ENCODE measurements around the gene HSCB.
A peak's percentile ranks its signal among the peaks of the same experiment; 100 is the strongest.

HSCB gene

DNA sequence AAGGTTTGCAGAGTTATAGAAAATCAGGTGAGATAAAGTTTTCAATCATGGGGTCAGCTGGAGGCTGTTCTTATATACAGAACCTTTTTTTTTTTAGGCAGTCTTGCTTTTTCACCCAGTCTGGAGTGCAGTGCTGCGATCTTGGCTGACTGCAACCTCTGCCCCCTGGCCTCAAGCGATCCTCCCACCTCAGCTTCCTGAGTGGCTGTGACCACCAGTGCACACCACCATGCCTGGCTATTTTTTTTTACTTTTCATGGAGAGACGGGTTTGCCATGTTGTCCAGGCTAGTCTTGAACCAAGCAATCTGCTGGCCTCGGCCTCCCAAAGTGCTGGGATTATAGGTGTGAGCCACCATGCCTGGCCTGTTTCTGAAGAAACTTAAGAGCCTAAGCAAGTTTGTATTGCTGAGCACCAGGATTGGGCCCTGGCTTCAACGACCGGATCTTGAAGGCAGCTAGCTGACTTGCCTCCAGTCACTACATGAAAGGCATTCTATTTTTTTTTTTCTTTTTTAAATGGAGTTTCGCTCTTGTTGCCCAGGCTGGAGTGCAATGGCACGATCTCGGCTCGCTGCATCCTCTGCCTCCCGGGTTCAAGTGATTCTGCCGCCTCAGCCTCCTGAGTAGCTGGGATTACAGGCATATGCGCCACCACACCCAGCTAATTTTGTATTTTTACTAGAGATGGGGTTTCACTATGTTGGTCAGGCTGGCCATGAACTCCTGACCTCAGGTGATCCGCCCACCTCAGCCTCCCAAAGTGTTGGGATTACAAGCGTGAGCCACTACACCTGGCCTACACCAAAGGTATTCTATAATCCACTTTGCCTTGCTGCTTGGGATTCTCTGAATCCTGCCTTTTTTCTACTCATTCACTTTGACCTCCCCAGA lies 50.9 kb downstream of the HSCB start:
- no peak overlapping the region for H3K4me3 ChIP-seq (ENCODE audit: low read length)
- TF ChIP-seq, protein P1, sequence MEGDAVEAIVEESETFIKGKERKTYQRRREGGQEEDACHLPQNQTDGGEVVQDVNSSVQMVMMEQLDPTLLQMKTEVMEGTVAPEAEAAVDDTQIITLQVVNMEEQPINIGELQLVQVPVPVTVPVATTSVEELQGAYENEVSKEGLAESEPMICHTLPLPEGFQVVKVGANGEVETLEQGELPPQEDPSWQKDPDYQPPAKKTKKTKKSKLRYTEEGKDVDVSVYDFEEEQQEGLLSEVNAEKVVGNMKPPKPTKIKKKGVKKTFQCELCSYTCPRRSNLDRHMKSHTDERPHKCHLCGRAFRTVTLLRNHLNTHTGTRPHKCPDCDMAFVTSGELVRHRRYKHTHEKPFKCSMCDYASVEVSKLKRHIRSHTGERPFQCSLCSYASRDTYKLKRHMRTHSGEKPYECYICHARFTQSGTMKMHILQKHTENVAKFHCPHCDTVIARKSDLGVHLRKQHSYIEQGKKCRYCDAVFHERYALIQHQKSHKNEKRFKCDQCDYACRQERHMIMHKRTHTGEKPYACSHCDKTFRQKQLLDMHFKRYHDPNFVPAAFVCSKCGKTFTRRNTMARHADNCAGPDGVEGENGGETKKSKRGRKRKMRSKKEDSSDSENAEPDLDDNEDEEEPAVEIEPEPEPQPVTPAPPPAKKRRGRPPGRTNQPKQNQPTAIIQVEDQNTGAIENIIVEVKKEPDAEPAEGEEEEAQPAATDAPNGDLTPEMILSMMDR (conservative IDR thresholded peaks at IDR 0.05; ENCODE audit: low read length), result no peak
- no peak for DNase-seq (ENCODE audit: low read depth)

DNA sequence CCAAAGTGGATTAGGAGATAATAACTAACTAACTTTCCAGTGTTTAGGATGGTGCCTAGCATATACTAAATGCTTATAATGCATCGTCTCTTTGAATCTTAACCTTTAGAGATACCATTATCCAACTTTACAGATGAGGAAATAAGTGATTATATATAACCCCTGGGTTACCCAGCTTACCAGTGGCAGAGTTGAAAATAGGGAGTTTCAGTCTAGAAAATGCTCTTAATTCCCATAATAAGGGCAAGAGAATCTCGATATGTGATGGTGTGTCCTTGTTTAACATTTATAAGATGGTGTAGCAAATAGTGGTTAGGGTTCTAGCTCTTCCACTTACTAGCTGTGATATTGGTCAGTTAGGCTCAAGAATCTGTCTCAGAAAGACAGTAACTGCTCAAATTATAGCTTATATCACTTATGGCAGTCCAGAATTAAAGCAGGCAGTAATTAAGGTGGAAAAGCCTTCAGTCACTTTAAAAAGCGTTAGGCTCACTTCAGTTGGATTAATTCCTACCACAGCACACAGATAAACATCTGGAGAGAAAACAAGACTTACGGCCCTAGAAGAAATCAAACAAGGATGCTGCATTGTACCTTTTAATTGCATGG lies 52.2 kb downstream of the HSCB start:
- TF ChIP-seq, protein P1 (conservative IDR thresholded peaks at IDR 0.05; ENCODE audit: low read length), result no peak
- no peak for DNase-seq (ENCODE audit: low read depth)
- H3K4me3 ChIP-seq (ENCODE audit: low read length), result no peak overlapping the region

DNA sequence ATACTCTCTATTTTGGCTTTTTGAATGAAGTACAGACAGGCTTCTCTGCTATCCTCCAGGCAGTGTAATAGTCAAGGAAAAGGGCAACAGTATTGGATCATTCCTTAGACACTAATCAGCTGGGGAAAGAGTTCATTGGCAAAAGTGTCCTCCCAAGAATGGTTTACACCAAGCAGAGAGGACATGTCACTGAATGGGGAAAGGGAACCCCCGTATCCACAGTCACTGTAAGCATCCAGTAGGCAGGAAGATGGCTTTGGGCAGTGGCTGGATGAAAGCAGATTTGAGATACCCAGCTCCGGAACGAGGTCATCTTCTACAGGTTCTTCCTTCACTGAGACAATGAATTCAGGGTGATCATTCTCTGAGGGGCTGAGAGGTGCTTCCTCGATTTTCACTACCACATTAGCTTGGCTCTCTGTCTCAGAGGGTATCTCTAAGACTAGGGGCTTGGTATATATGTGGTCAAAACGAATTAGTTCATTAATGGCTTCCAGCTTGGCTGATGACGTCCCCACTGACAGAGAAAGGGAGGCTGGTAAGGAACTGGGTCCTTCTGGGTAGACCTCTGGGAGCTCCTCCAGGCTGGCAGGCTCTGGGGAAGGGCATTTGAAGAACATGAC lies 53.3 kb downstream of the HSCB start:
- TF ChIP-seq, protein P1 (conservative IDR thresholded peaks at IDR 0.05; ENCODE audit: low read length), result no peak
- no peak overlapping the region for H3K4me3 ChIP-seq (ENCODE audit: low read length)
- no peak for DNase-seq (ENCODE audit: low read depth)

DNA sequence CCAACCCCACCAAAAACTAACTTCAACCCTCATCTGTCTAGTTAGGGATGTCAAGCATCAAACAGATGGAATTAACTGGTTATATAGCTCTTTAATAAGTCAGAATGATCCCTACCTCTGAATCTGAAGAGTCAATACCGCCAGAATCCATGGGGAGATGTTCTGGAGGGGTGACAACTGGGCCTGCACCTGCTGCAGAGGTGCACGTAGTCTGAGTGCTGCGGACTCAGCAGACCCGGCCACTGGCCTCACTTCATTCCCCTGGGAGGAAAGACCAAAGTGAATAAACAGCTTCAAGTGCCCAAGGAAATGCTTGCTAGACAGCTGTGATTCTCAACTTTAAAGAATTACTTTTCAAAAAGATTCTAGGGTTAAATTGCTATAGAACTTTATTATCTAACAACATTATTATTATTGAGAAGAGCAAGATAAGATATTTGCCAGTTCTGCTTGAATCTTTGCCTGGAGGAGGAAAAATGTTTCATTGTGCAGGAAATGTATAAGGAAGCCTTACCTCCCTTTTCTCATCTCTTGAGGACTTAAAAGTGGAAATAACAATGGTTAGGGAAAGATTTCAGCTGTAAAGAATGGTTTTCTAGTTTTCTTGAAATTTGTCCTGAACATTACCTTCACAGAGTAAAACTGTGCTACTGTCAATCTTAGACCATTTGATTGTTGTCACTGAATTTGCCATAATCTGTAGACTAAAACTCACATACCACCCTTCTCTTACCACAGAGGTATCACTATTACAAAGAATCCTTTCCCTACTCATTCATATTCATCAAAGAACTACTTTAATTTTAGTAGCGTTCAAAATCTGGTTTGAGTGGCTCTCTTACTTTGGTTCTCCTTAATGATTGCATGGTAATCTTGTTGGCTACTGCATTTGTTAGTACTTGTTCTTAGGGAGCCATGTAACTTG lies 54.4 kb downstream of the HSCB start:
- no peak for DNase-seq (ENCODE audit: low read depth)
- H3K4me3 ChIP-seq (ENCODE audit: low read length), result no peak overlapping the region
- TF ChIP-seq, protein P1 (conservative IDR thresholded peaks at IDR 0.05; ENCODE audit: low read length), result no peak

DNA sequence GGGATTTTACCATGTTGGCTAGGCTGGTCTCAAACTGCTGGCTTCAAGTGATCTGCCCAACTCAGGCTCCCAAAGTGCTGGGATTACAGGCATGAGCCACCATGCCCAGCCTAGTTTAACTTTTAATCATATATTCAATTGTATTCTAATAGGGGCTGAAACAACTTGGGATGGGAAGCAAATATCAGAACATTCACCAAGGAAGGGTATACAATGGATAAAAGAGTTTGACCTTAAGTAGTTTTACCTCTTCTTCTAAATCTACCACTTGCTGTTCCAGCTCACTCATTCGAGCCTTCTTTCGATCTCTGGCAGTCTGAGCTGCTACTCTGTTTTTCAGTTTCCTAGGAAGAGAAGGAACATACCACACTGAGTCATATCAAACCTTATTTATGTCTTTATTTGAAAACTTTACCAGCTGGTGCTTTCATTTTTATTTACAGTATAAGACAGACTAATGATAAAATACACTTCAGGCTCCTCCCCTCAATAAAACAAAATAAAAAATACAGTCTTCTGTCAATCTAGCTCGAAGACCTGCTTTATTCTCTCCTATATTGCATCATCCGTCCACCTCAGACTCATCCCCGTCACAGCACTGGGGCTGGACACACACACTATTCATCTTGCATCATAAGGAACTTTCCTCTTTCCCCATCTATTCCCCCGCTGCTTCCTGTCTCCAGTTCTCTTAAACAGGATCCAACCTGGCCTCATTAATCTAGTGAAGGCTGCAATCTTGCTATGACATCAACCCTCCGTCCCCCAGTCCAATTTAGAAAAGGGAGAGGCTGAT lies 57.2 kb downstream of the HSCB start:
- TF ChIP-seq, protein P1 (conservative IDR thresholded peaks at IDR 0.05; ENCODE audit: low read length), result no peak
- DNase-seq (ENCODE audit: low read depth), result peak; percentile 98
- peak overlapping the region; percentile 81 for H3K4me3 ChIP-seq (ENCODE audit: low read length)

Measured in AG10803 (cell line).